A549 (cell line): ENCODE measurements around the gene BOLA3. TPM values are rescaled to one million over a fixed set of nuclear protein-coding genes. Genes with fewer than 3 reads are reported as not detected.

ENCODE experiments used
- BHLHE40 ChIP-seq: IDR thresholded peaks from 2 replicates; pipeline ENCODE4 v1.6.1; 2012; ENCODE audit warnings: low read depth, low read length, inconsistent platforms
- CBX8 ChIP-seq: fragments of 200-600 bp; sonication (generic); IDR thresholded peaks from 2 replicates; pipeline ENCODE4 v1.6.1; 2016
- CEBPB ChIP-seq, 2 experiments: fragments of >200 bp in 1 of 2; sonication (Bioruptor Twin) in 1 of 2; formaldehyde crosslinking in 1 of 2; IDR thresholded peaks; 2 replicates each; pipeline ENCODE4 v1.6.1; 2012 to 2016
- CHD2 ChIP-seq: fragments of 150-350 bp; IDR thresholded peaks from 2 replicates; pipeline ENCODE4 v1.6.1; 2014; ENCODE audit warnings: low read length; ENCODE audit not compliant: partially characterized antibody
- CHD4 ChIP-seq: fragments of 200-600 bp; sonication (generic); IDR thresholded peaks from 2 replicates; pipeline ENCODE4 v1.6.1; 2016; ENCODE audit warnings: antibody characterized with exemption, mild to moderate bottlenecking, borderline replicate concordance
- EHF ChIP-seq: fragments of 250-450 bp; sonication (Bioruptor Pico); IDR thresholded peaks from 2 replicates; pipeline ENCODE4 v1.5.0; 2020; ENCODE audit warnings: mild to moderate bottlenecking
- EHMT2 ChIP-seq: fragments of 200-600 bp; sonication (generic); IDR thresholded peaks from 2 replicates; pipeline ENCODE4 v1.6.1; 2016; ENCODE audit warnings: antibody characterized with exemption, low read depth, mild to moderate bottlenecking, moderate library complexity
- ESRRA ChIP-seq: fragments of 150-350 bp; IDR thresholded peaks from 2 replicates; pipeline ENCODE4 v1.6.1; 2014; ENCODE audit warnings: mild to moderate bottlenecking, low read length, borderline replicate concordance
- FOSB ChIP-seq: fragments of 250-450 bp; sonication (Bioruptor Pico); IDR thresholded peaks from 2 replicates; pipeline ENCODE4 v1.5.0; 2020; ENCODE audit warnings: mild to moderate bottlenecking, moderate library complexity
- HES2 ChIP-seq: fragments of >200 bp; sonication (Bioruptor Twin); formaldehyde crosslinking; IDR thresholded peaks from 2 replicates; pipeline ENCODE4 v1.6.1; 2016
- HEYL ChIP-seq: fragments of 250-450 bp; sonication (Bioruptor Pico); IDR thresholded peaks from 2 replicates; pipeline ENCODE4 v1.8.0; 2021; ENCODE audit warnings: mild to moderate bottlenecking, moderate library complexity
- HOXA7 ChIP-seq: fragments of 250-450 bp; sonication (Bioruptor Pico); IDR thresholded peaks from 2 replicates; pipeline ENCODE4 v1.5.0; 2020; ENCODE audit warnings: mild to moderate bottlenecking, moderate library complexity
- JUNB ChIP-seq: fragments of >200 bp; sonication (Bioruptor Twin); formaldehyde crosslinking; IDR thresholded peaks from 2 replicates; pipeline ENCODE4 v1.6.1; 2016
- KDM1A ChIP-seq: fragments of 200-600 bp; sonication (generic); IDR thresholded peaks from 2 replicates; pipeline ENCODE4 v1.6.1; 2016; ENCODE audit warnings: low read depth, mild to moderate bottlenecking
- KDM5A ChIP-seq: fragments of 200-600 bp; sonication (generic); IDR thresholded peaks from 2 replicates; pipeline ENCODE4 v1.6.1; 2016; ENCODE audit warnings: antibody characterized with exemption, mild to moderate bottlenecking
- MAFK ChIP-seq: fragments of 450-650 bp; IDR thresholded peaks from 2 replicates; pipeline ENCODE4 v1.6.1; 2014; ENCODE audit not compliant: partially characterized antibody
- MAX ChIP-seq: IDR thresholded peaks from 2 replicates; pipeline ENCODE4 v1.6.1; 2012
- MAZ ChIP-seq: fragments of 150-350 bp; IDR thresholded peaks from 2 replicates; pipeline ENCODE4 v1.6.1; 2014; ENCODE audit warnings: antibody characterized with exemption, low read depth, low read length, borderline replicate concordance
- NFE2L2 ChIP-seq: fragments of 150-350 bp; conservative IDR thresholded peaks from 2 replicates; pipeline ENCODE4 v1.6.1; 2014; ENCODE audit warnings: low read length
- NPAS2 ChIP-seq: fragments of 250-450 bp; sonication (Bioruptor Pico); IDR thresholded peaks from 2 replicates; pipeline ENCODE4 v1.8.0; 2022; ENCODE audit warnings: mild to moderate bottlenecking, moderate library complexity, borderline replicate concordance
- NR3C1 ChIP-seq: fragments of >200 bp; sonication (Bioruptor Twin); formaldehyde crosslinking; IDR thresholded peaks from 3 replicates; pipeline ENCODE4 v1.6.1; 2017
- PBX3 ChIP-seq: IDR thresholded peaks from 2 replicates; pipeline ENCODE4 v1.6.1; 2012
- POLR2A ChIP-seq: IDR thresholded peaks from 2 replicates; pipeline ENCODE4 v1.6.1; 2012; ENCODE audit warnings: mild to moderate bottlenecking, low read length
- RAD21 ChIP-seq, 2 experiments: fragments of >200 bp in 1 of 2; sonication (Bioruptor Twin) in 1 of 2; formaldehyde crosslinking in 1 of 2; IDR thresholded peaks in 1 of 2; conservative IDR thresholded peaks in 1 of 2; 2 replicates in 1 of 2; 3 replicates in 1 of 2; pipeline ENCODE4 v1.6.1; 2012 to 2018; ENCODE audit warnings: inconsistent platforms in 1 of 2
- RCOR1 ChIP-seq: fragments of 150-350 bp; IDR thresholded peaks from 2 replicates; pipeline ENCODE4 v1.6.1; 2014; ENCODE audit warnings: antibody characterized with exemption, low read length, low read depth
- TFCP2L1 ChIP-seq: fragments of 250-450 bp; sonication (Bioruptor Pico); IDR thresholded peaks from 2 replicates; pipeline ENCODE4 v1.5.0; 2021; ENCODE audit warnings: mild to moderate bottlenecking
- USF2 ChIP-seq: fragments of 450-650 bp; IDR thresholded peaks from 2 replicates; pipeline ENCODE4 v1.6.1; 2014; ENCODE audit warnings: antibody characterized with exemption
- ZFP36 ChIP-seq: fragments of 450-650 bp; IDR thresholded peaks from 2 replicates; pipeline ENCODE4 v1.6.1; 2014; ENCODE audit warnings: borderline replicate concordance; ENCODE audit not compliant: partially characterized antibody
- ZNF302 ChIP-seq: fragments of 250-450 bp; sonication (Bioruptor Pico); IDR thresholded peaks from 2 replicates; pipeline ENCODE4 v1.9.0; 2021; ENCODE audit warnings: inconsistent platforms, mild to moderate bottlenecking, moderate library complexity
- ZSCAN20 ChIP-seq: fragments of 250-450 bp; sonication (Bioruptor Pico); IDR thresholded peaks from 2 replicates; pipeline ENCODE4 v1.8.0; 2022; ENCODE audit warnings: mild to moderate bottlenecking, moderate library complexity
- polyA plus RNA-seq, 4 experiments: library from polyadenylated mRNA; depleted of rRNA in 3 of 4; stranded (reverse); fragments of >200 nt; fragmentation: RNase III in 1 of 4; extraction: RNeasy Plus Mini Kit Qiagen cat#74134 plus additional on column Dnase treatment in 1 of 4; gene quantifications; 2 replicates in 3 of 4; 3 replicates in 1 of 4; pipeline ENCODE4 v1.2.3, GENCODE V29; 2011 to 2017

BOLA3 gene
- polyA plus RNA-seq, 2 of the 4 experiments (the other 2 are of a cell fraction): 136 to 139 TPM

GRCh38 chr2:74119912-74120825, 27.5 kb downstream of the BOLA3 start (continued):
- TF ChIP-seq EHF (CRISPR knock-in tag) (peak; percentile 76; the same call in 1 of the 2 replicates), MAX (peak; percentile 87), NPAS2 (CRISPR knock-in tag) (no peak), ZNF302 (CRISPR knock-in tag) (no peak), USF2 (no peak), TFCP2L1 (CRISPR knock-in tag) (0 out of 2 replicates have a peak, but pooled peaks have one; percentile 11), RAD21 (conservative IDR thresholded peaks at IDR 0.05 in 1 of 2, IDR thresholded peaks at IDR 0.05 in 1 of 2) (peak in 1 of 2 experiments; percentile 21; a peak in 1 of 5 replicates), MAFK (no peak), FOSB (CRISPR knock-in tag) (no peak), CHD2 (no peak), HES2 (no peak), BHLHE40 (no peak), KDM1A (no peak), ESRRA (no peak), HOXA7 (CRISPR knock-in tag) (no peak), HEYL (CRISPR knock-in tag) (no peak), POLR2A (peak; percentile 19; the same call in 1 of the 2 replicates), KDM5A (peak; percentile 57; the same call in 1 of the 2 replicates), EHMT2 (peak; percentile 87), CEBPB (IDR thresholded peaks at IDR 0.05) (no peak; a peak in 1 of 4 replicates), RCOR1 (no peak), CBX8 (no peak), MAZ (no peak), JUNB (no peak), ZFP36 (no peak), ZSCAN20 (no peak), PBX3 (no peak), NFE2L2 (no peak), CHD4 (no peak), NR3C1 (no peak)
- TF ChIP-seq, all 56 proteins: peak for 15
